ENCODE results near the gene CSTF2T. TPM values are rescaled to one million over a fixed set of nuclear protein-coding genes. Genes with fewer than 3 reads are reported as not detected.

Gene CSTF2T, protein sequence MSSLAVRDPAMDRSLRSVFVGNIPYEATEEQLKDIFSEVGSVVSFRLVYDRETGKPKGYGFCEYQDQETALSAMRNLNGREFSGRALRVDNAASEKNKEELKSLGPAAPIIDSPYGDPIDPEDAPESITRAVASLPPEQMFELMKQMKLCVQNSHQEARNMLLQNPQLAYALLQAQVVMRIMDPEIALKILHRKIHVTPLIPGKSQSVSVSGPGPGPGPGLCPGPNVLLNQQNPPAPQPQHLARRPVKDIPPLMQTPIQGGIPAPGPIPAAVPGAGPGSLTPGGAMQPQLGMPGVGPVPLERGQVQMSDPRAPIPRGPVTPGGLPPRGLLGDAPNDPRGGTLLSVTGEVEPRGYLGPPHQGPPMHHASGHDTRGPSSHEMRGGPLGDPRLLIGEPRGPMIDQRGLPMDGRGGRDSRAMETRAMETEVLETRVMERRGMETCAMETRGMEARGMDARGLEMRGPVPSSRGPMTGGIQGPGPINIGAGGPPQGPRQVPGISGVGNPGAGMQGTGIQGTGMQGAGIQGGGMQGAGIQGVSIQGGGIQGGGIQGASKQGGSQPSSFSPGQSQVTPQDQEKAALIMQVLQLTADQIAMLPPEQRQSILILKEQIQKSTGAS
- 46.6 TPM for total RNA-seq

DNA sequence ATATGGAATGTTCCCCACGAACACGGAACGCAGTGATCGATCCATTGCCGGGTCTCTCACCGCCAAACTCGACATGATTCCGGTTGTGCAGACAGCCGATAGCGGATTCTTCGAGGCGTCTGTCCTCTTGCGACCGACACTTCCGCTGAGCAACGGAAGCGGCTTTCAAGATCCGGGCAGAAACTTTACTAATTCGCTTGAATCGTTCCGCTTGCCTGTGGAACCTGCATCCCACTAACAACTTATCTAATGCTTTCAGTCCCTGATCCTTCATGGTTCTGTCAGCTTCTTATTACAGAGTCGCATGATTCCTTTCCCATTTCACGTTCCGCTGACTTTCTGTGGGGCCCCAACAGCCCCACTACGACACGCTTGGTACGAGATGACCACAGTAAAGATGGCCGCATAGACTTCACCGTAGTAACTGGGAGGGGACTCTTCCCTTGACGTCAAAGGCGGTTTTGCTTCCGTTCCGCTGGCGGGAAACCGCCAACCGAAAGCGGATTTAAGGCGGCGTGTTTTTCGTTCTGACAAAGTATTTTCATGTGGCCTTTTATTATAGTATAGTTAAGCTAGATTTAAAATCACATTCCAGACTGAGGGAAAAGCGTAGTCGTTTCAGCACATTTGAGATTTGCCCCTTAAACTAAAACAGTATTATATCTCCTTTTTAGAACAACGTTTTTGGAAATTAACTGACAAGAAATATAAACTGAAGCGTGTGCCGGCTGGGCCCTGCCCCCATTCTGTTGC, at the start of gene CSTF2T:
TSS of gene CSTF2T (minus strand) at position 121 of the 753 bp plus-strand sequence. CDS start at position 75, 46 bp downstream.

Measured in diencephalon (tissue), 1 donor.